Neural progenitor cell (in vitro differentiated cells): ENCODE measurements around the gene ITGA8.

ENCODE experiments used
- CTCF ChIP-seq: fragments of 200-600 bp; sonication (generic); IDR thresholded peaks from 2 replicates; pipeline ENCODE4 v1.5.1; 2017; ENCODE audit warnings: antibody characterized with exemption, mild to moderate bottlenecking
- EZH2 ChIP-seq: fragments of 200-600 bp; sonication (generic); IDR thresholded peaks from 2 replicates; pipeline ENCODE4 v1.6.1; 2017; ENCODE audit warnings: antibody characterized with exemption, mild to moderate bottlenecking, moderate library complexity

- TF ChIP-seq EZH2 (no peak), CTCF (no peak)
These were observed 148.1 kb downstream of the ITGA8 start for GRCh38 chr10:15571575-15571974.
